GOT3 (cell line): ENCODE results near the gene OSGIN1.
A peak's percentile ranks its signal among the peaks of the same experiment; 100 is the strongest.

Experiments
- DNase-seq: peaks from one replicate; lab custom pipeline; 2025; ENCODE audit warnings: mixed read lengths; lab: John Stamatoyannopoulos, UW

The OSGIN1 gene, protein sequence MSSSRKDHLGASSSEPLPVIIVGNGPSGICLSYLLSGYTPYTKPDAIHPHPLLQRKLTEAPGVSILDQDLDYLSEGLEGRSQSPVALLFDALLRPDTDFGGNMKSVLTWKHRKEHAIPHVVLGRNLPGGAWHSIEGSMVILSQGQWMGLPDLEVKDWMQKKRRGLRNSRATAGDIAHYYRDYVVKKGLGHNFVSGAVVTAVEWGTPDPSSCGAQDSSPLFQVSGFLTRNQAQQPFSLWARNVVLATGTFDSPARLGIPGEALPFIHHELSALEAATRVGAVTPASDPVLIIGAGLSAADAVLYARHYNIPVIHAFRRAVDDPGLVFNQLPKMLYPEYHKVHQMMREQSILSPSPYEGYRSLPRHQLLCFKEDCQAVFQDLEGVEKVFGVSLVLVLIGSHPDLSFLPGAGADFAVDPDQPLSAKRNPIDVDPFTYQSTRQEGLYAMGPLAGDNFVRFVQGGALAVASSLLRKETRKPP

DNA sequence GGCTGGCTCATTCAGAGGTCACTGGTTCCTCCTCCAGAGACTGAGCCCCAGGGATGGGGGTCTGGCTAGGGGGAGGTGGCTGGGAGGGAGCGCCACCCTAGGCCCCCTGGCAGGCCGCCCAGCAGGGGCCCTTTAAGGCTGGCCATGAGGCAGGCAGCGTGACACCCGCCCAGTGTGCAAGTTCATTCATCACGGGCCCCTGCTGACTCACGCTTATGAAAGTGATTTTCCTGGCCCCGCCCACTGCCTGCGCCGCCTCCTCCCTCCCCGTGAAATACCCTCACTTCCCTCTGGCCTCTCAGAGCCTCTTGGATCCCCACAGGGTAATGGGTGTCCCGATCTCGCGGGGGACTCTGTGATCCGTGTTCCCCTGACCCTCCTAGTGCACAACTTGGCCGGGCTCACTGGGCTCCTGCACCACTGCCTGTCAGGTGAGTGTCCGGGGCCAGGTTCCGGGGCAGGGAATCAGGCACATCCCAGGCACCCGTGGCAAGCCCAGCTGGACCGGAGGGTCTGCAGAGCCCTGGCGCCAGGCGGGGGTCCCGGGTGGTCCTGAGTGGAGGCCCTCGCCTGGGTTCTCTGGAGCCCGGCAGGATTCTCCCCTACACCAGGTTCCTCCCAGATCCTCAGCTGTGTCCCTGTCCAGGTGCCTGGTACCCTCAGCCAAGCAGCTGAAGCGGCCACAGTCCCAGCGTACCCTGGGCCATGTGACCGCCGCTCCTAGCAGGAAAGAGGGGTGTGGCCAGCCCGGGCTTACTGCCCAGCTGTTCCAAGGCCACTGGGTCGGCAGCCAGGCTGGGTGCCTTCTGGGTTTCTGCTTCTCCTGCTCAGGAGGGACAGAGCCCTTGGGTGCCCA lies at the start of gene OSGIN1:
TSS of gene OSGIN1 (plus strand) at position 301 of the 856 bp plus-strand sequence. CDS start 4,432 bp downstream, outside the sequence.
- DNase-seq = peak; percentile 75

DNA sequence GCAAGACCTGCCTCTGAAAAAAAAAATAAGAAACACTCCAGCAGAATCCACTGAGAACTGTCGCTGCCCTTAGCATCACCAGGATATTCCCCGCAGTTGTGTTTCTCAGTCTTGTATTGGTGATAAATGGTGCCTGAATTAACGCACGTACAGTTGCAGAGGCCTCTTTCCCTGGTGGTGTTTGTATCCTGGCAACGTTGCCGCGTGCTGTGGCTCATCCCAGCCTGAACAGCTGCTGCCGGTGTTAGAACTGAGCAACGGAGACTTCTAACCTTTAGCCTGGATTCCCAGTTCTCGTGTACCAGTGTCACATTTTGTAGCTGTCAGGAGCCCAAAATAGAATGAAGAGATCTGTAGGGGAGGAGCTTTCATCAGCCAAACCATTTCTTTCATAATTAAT lies 49.3 kb upstream of the OSGIN1 start:
- DNase-seq = no peak

DNA sequence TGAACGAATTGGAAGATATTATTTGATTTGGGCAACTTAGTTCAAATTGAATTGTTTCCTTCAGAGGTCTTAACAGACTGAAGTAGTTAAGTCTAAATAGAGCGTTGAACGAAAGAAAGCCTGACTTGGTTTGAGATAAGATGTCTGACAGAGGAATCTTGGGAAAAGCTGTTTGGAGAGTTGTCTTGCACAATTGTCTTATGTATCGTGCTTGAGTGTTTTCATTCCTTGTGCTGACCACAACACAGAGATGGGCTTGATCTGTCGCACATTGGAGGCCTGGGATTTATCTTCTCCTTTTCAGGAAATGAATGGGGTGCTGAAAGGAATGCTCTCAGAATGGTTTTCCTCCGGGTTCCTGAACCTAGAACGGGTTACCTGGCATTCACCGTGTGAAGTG lies 46.4 kb upstream of the OSGIN1 start:
- DNase-seq = no peak

DNA sequence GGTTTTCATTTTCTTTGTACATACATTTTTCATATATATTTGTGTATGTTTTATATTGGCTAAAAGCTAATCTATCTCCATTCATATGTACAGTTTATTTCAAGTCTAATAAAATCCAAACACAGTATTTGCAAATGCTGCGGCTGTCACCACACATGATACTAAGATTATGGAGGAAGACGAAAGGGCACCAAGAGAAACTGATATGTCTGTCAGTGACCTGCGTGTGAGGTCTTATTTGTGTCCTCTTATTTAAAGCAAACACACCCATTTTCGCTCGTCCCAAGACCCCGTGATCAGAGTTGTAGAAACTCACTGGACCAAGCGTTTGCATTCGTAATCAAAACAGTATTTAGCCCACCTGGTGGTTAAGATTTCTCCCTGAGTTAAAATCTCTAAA lies 45.9 kb upstream of the OSGIN1 start:
- no peak for DNase-seq

DNA sequence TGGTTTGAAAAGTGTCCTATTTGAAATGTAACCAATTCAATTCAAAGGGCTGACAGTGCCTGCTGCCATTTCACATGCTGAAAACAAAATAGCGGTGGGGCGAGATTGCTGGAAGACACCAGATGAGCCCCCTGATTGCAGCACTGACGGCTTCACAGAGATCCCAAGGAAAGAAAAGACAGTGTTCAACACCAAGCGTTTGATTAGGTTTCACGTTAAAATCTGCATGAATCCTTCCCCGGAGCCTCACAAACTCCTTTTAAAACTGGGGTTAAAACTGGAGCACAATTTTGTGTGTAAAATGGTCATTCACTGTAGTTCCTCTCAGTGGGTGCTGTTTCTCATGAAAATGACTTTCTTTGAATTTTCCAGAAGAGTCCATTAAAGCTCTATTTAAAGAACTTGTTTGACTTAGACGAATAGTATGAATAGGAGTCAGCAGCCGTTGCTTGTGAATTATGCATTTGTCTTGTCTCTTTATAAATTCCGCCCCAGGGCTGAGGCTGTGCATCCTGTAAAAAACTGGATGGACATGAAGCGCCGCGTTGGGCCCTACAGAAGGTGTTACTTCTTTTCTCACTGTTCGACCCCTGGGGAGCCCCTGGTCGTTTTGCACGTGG lies 45.3 kb upstream of the OSGIN1 start:
- no peak for DNase-seq

DNA sequence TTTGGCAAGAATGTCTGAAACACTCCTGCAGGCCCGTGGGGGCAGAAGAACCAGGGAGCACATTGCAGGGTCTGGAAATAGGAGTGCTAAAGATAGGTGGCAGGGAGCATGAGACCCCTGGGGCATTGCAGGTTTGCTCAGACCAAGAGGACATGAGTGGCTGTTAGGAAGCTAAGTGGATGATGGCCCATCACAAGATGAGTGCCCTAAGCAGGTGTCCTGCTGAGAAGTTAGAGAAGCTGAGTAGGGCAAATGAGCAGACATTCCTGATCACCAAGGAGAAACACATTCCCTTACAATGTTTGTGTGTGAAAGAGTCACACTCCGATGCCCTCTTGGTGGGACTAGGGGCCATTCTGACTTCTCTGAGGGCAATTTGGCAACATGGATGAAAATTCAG lies 44.2 kb upstream of the OSGIN1 start:
- no peak for DNase-seq

DNA sequence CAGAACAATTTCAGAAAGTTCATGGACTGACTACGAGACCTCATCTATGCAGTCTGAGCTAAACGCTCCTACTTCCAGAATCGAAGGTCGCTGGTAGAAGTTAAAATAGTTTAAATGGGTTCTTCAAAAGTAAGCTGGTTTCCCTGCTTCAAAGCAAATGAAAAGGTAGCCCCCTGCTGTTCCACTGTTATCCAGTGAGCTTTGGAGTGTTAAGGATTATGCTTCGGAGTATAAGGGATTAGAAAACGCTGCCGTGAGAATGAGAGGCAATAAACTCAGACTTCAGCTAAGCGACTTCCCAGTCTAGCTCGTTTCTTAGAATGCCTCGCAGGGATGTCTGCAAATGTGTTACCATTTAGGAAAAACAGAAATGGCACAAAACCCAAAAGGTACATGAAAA lies 41.8 kb upstream of the OSGIN1 start:
- no peak for DNase-seq

DNA sequence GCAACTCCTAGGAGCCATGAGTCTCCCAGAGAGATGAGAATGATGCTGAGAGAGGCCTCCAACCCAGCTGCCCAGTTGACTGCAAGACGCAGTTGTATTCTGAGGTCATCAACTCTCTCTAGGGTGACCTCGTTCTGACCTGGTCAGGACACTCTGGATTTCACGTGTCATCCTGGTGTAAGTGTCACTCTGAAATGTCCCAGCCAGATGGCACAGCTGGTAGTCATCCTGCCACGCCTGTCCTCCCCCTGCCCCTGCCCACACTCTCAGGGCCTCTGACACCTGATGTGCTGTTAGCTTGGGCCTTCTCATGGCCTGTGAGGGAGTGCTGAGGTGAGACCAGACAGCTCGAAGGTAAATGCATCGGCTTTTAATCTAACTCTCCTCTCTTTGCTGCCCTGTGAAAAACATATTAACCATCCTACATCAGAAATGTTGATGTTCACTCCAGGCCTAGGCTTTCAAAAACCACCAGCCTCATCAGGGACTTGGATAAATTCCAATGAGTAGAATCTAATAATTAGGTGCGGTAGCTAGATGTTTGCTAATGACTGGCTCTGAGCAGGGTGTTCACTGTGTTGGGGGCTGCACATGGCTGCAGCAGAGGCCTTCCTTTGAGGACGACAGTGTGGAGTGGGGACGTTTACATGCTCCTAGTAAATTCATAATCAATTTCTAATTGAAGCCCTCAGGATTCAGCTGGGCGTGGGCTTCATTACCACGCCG lies 40.4 kb upstream of the OSGIN1 start:
- no peak for DNase-seq

DNA sequence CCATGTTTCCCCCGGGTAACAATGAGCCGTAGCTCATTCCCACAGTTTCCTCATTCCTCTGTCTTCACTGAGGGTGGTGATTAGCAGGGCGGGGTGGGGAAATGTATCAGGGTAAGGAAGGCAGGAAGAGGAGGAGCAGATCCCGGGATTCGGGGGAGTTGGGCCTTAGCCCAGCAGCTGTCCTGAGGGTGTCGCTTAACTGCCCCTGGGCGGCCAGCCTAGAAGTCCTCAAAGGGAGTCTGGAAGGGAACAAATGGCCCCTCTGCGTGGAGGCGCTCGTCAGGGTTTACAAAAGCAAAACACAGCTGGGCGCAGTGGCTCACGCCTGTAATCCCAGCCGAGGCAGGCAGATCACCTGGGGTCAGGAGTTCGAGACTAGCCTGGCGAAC lies 39.8 kb upstream of the OSGIN1 start:
- no peak for DNase-seq

DNA sequence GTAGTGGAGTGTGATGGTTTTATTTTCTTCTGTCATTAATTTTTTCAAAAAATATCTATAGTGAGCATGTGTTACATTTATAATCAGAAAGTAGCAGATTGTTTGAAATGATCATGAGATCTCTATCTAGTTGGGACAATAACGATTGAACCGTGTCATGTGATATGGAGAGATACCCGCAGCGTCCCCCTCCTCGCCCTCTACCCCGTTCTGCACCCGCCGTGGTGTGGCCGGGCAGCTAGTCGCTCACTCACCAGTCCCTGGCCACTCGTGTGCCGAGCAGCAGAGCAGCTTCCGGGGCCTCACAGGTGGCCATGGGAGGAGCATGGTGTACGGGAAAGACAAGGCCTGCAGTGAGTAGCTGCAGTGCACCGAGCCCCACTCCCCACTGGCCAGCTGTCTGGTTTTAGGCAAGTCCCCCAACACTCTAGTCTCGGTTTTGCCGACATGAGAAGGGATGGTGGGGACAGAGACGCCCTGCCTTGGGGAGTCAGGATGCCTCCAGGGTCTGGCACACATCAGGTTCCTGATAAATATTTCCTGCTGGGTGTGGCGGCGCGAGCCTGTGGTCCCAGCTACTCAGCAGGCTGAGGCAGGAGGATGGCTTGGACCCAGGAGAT lies 38.8 kb upstream of the OSGIN1 start:
- DNase-seq = no peak

DNA sequence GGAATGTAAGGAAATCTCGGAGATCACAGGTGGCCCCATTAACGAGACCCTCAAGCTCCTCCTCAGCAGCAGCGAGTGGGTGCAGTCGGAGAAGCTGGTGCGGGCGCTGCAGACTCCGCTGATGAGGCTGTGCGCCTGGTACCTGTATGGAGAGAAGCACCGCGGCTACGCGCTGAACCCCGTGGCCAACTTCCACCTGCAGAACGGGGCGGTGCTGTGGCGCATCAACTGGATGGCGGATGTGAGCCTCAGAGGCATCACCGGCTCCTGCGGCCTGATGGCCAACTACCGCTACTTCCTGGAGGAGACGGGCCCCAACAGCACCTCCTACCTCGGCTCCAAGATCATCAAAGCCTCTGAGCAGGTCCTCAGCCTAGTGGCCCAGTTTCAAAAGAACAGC lies 38.0 kb upstream of the OSGIN1 start:
- no peak for DNase-seq

DNA sequence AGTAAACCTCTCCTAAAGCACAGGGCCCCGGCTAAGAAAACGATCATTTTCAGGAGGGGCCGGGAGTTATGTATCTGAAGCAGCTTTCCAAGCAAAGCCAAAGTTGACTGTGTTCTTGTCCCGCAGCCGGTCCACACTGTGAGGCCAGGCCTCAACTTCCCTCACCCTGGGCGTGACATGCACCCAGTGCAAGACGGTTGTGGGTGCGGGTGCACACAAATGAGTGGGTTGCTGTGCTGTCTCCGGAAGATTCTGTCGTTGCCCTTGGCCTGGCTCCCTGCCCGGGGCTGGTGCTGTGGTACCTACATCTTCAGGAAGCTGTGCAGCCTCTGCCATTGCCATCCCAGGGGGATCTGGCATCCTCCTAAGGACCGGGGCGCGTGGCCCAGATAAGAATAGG lies 37.5 kb upstream of the OSGIN1 start:
- no peak for DNase-seq

DNA sequence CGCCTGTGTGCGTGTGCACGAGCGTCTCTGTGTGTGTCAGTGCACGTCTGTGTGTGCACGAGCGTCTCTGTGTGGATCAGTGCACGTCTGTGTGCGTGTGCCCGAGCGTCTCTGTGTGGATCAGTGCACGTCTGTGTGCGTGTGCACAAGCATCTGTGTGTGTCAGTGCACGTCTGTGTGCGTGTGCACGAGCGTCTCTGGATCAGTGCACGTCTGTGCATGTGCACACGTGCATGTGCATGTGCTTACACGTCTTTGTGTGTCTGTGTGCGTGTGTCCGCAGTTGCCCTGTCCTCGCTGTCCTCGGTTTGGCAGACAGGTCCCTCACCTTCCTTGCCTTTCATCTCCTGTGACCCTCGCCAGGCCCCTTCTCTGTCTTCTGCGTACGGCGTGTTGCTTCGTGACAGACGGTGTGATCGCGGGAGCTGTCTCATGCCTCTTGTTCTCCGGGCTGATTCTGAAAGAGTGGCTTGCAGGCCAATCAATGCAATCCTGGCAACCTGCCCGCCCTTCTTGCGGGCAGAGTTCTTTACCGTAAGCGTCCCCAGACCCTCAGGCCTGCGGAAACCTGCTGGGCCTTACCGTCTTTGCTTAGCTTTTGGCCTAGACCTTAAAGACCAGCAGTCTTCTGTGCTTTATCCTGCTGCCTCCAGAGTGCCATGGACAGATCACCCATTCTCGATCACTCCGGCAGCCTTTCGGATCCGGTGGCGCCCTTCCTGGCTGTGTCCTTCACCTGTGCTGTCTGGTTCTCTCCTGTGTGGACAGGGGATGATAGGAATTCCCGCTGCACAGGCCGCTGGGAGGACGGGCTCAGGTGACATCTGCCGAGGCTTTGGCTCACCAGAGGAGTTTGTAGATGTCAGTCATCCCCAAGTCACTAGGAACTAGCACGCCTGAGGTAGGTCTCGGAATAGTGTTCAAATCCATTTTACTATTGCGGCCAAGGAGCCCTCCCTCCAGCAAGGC lies 35.6 kb upstream of the OSGIN1 start:
- no peak for DNase-seq

DNA sequence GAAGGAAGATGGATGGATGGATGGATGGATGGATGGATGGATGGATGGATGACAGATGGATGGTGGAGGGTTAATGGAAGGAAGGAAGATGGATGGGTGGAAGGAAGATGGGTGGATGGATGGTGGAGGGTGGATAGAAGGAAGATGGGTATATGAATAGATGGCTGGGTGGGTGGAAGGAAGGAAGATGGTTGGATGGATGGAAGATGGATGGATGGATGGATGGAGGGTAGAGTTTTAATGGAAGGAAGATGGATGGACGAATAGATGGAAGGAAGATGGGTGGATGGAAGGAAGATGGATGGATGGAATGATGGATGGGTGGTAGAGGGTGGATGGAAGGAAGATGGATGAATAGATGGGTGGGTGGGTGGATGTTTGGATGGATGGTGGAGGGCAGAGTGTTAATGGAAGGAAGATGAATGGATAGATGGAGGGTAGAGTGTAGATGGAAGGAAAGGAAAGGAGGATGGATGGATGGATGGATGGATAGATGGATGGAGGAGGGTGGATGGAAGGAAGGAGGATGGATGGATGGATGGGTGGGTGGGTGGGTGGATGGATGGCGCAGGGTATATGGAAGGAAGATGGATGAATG lies 32.0 kb upstream of the OSGIN1 start:
- DNase-seq = no peak

DNA sequence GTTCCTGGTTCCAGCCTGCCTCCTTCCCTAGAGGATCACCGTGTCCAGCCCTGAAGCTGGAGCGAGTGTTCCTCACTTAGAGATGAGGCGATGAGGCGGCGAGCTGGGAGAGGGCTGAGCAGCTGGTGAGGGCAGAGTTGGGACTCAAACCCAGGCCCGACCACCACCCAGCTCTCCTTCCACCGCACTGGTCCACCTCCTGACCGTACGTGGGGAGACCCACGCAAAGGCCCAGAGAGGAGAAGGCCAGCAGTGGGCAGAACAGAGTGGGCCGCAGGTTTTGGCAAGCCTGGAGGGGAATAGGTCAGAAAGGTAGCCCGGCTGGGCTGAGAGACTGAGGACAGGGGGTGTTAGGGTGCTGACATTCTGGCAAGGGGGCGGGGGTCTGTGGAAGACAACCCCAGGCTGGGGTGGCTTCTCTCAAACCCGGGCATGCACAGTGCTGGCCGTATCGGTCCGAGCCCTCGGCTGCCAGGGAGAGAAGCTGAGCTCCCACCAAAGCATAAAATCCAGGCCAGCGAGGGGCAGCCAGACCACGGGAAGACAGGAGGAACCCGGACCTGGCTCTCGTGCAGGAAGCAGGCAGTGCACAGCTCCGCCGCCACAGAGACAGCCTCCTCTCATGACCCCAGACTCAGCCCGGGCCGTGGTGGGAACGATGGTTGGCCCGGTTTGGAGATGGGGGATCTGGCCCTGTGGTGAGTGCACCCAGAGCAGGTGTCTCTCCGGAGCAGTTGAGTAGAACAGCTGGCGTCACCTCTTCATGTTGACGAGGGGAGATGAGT lies 29.3 kb upstream of the OSGIN1 start:
- DNase-seq = no peak

DNA sequence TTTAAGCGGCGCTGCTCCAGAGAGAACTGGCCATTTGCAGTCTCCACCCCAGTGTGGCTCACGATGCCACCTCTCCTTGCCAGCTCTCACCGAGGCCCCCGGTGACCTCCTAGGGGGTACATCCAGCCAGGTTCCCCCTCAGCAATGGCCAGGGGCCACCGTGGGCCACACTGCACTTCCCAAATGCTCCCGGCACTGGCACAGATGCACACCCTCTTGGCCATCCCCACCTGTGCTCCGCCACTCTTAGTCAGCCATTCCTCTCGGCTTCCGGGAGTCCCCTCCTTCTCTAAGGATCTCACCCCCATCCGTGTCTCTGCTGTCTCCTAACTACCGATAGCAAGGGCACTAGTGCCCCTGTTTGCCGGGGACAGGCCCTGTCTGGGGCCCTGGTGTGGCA lies 28.4 kb upstream of the OSGIN1 start:
- DNase-seq = no peak

DNA sequence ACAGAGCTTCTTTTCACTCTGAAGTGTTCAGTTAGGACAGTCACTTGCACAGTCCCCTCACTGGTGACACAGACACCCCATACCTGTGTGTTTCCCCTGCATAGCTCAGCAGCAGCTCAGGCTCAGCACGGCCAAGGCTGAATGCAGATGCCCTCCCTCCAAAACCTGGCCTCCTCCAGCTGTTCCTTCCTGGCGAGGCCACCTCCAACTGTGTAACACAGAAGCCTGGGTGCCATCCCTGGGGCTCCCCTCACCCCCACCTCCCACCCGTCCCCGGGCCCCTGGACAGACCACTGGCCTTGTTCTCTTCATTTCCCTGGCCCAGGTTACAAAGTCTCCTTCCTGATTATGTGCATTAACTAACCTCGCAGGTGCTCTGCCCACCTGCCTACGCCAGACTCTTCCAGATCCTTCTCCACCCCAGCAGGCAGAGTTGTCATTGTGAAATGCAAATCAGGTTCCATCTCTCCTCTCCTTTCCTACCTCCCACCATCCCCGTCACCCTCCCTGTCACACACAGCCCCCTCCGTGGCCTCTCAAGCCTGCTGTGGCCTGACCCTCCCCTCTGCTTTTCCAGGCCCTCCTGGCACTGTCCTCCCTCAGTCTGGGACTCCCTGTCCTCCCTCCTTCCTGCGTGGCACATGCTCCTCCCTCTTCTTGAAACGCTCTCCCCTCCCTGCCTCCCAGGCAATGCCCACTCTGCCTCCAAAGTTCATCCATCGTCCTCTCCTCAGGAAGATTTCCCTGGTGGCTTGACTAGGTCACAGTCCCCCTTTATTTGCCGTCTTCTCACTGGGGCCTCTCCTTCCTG lies 27.7 kb upstream of the OSGIN1 start:
- no peak for DNase-seq
